HCT116 (cell line): ENCODE measurements around the gene VCX. TPM values are rescaled to one million over a fixed set of nuclear protein-coding genes. Genes with fewer than 3 reads are reported as not detected.

ENCODE experiments used
- ATAC-seq: fragments of 200-7000 bp; cut with Tn5 transposase; 2 replicates; pipeline ENCODE4 v1.9.1; 2020; ENCODE audit warnings: mild to moderate bottlenecking, moderate library complexity
- BruUV-seq: library from RNA; stranded (reverse); fragments of 400-500 nt; replicated peaks from 2 replicates; lab custom pipeline; 2021; lab: Mats Ljungman, UMichigan
- CTCF ChIA-PET: fragments of 300-600 bp; sonication (Branson Sonifier 250); formaldehyde crosslinking; loops from one replicate; lab custom pipeline; 2021; ENCODE audit warnings: antibody characterized with exemption; lab: Charles Lee
- POLR2A ChIA-PET: fragments of 300-600, 350-600 bp; sonication (Branson Sonifier 250); formaldehyde crosslinking; loops from one replicate; lab custom pipeline; 2021; ENCODE audit warnings: antibody characterized with exemption; lab: Charles Lee
- RAD21 ChIA-PET, 2 experiments: fragments of 300-600 bp; sonication (Branson Sonifier 250); formaldehyde crosslinking; loops; one replicate each; lab custom pipeline; 2023; ENCODE audit warnings: low total read pairs in 2 of 2; ENCODE audit not compliant: uncharacterized antibody in 2 of 2, unreplicated experiment in 2 of 2, low non-redundant PET in 1 of 2; lab: Charles Lee
- DNase-seq: peaks from one replicate; pipeline ENCODE4 v3.0.0-alpha.2; 2010; ENCODE audit warnings: low read depth, low spot score
- H2AFZ ChIP-seq: fragments of 200-600 bp; shearing (Covaris generic), sonication (generic); 2 replicates; pipeline ENCODE4 v1.6.1; 2017; ENCODE audit warnings: low read depth, mixed run types, mixed read lengths, antibody characterized with exemption, low read length; ENCODE audit not compliant: poor library complexity, severe bottlenecking
- H3K27ac ChIP-seq: 2 replicates; pipeline ENCODE4 v1.5.1; 2012; ENCODE audit warnings: low read depth, low read length
- H3K27me3 ChIP-seq: fragments of 200-600 bp; sonication (generic); 2 replicates; pipeline ENCODE4 v1.6.1; 2016; ENCODE audit warnings: mixed run types, low read length, mixed read lengths; ENCODE audit not compliant: insufficient read depth
- H3K36me3 ChIP-seq, 2 experiments: fragments of 200-500 bp in 1 of 2; fragments of 200-600 bp in 1 of 2; sonication (Bioruptor generic) in 1 of 2; sonication (generic) in 1 of 2; 2 replicates each; pipeline versions ENCODE4 v1.5.1 to v1.6.1; 2014 to 2016; ENCODE audit warnings: low read length in 2 of 2, inconsistent platforms in 1 of 2, mixed read lengths in 1 of 2, mixed run types in 1 of 2; ENCODE audit not compliant: insufficient read depth in 2 of 2, control insufficient read depth in 1 of 2
- H3K4me1 ChIP-seq, 2 experiments: fragments of 200-600 bp in 1 of 2; sonication (generic) in 1 of 2; 2 replicates each; pipeline versions ENCODE4 v1.5.1 to v1.6.1; 2012 to 2017; ENCODE audit warnings: low read length in 2 of 2, inconsistent platforms in 1 of 2, mild to moderate bottlenecking in 1 of 2, mixed read lengths in 1 of 2, mixed run types in 1 of 2, moderate library complexity in 1 of 2; ENCODE audit not compliant: insufficient read depth in 2 of 2, control insufficient read depth in 1 of 2
- H3K4me2 ChIP-seq: fragments of 200-600 bp; sonication (generic); 2 replicates; pipeline ENCODE4 v1.6.1; 2017; ENCODE audit warnings: mixed run types, low read length, mixed read lengths
- H3K4me3 ChIP-seq, 2 experiments: fragments of 200-600 bp in 1 of 2; sonication (generic) in 1 of 2; replicated peaks in 1 of 2; 2 replicates each; pipeline ENCODE4 v1.5.1; 2011 to 2016; ENCODE audit warnings: low read length in 2 of 2, control low read depth in 1 of 2, low read depth in 1 of 2, mild to moderate bottlenecking in 1 of 2, mixed read lengths in 1 of 2, mixed run types in 1 of 2
- H3K79me2 ChIP-seq: fragments of 200-600 bp; sonication (generic); 2 replicates; pipeline ENCODE4 v1.6.1; 2017; ENCODE audit warnings: mild to moderate bottlenecking, mixed run types, low read length, moderate library complexity, mixed read lengths; ENCODE audit not compliant: insufficient read depth
- H3K9ac ChIP-seq: fragments of 200-600 bp; sonication (generic); 2 replicates; pipeline ENCODE4 v1.6.1; 2016; ENCODE audit warnings: low read length, mixed read lengths
- H3K9me2 ChIP-seq: fragments of 200-600 bp; sonication (generic), shearing (Covaris generic); 2 replicates; pipeline ENCODE4 v1.6.1; 2017; ENCODE audit warnings: mixed run types, mild to moderate bottlenecking, moderate library complexity; ENCODE audit not compliant: insufficient read depth
- H3K9me3 ChIP-seq, 2 experiments: fragments of 200-500 bp in 1 of 2; fragments of 200-600 bp in 1 of 2; sonication (Bioruptor generic) in 1 of 2; sonication (generic) in 1 of 2; 2 replicates each; pipeline ENCODE4 v1.6.1; 2014 to 2017; ENCODE audit warnings: low read length in 2 of 2, mixed read lengths in 2 of 2, inconsistent platforms in 1 of 2, low read depth in 1 of 2, mild to moderate bottlenecking in 1 of 2, mixed run types in 1 of 2, moderate library complexity in 1 of 2; ENCODE audit not compliant: control insufficient read depth in 1 of 2, insufficient read depth in 1 of 2
- H4K20me1 ChIP-seq: fragments of 200-600 bp; sonication (generic), shearing (Covaris generic); 2 replicates; pipeline ENCODE4 v1.6.1; 2017; ENCODE audit warnings: mixed run types, mild to moderate bottlenecking, moderate library complexity; ENCODE audit not compliant: insufficient read depth
- CTCF ChIP-seq, 3 experiments: fragments of 200-600 bp in 1 of 3; sonication (generic) in 1 of 3; IDR thresholded peaks in 2 of 3; conservative IDR thresholded peaks in 1 of 3; 2 replicates each; pipeline ENCODE4 v1.5.1; 2012 to 2017; ENCODE audit warnings: low read depth in 2 of 3, low read length in 2 of 3, antibody characterized with exemption in 1 of 3, borderline replicate concordance in 1 of 3, control low read depth in 1 of 3, mild to moderate bottlenecking in 1 of 3, mixed read lengths in 1 of 3, mixed run types in 1 of 3, moderate library complexity in 1 of 3; ENCODE audit not compliant: insufficient read depth in 1 of 3
- EZH2 ChIP-seq: fragments of 200-600 bp; sonication (generic); IDR thresholded peaks from 2 replicates; pipeline ENCODE4 v1.6.1; 2017; ENCODE audit warnings: antibody characterized with exemption, mixed run types
- RAD21 ChIP-seq: IDR thresholded peaks from 2 replicates; pipeline ENCODE4 v1.6.1; 2012; ENCODE audit warnings: low read depth, mild to moderate bottlenecking
- YY1 ChIP-seq: IDR thresholded peaks from 2 replicates; pipeline ENCODE4 v1.6.1; 2011; ENCODE audit warnings: low read length, low read depth, moderate library complexity, mild to moderate bottlenecking; ENCODE audit not compliant: insufficient replicate concordance; ENCODE audit errors: extremely low read depth
- ZBTB33 ChIP-seq: IDR thresholded peaks from 2 replicates; pipeline ENCODE4 v1.6.1; 2011; ENCODE audit warnings: mild to moderate bottlenecking, low read length, moderate library complexity; ENCODE audit not compliant: insufficient replicate concordance; ENCODE audit errors: extremely low read depth
- ZNF274 ChIP-seq: fragments of 200-500 bp; sonication (Bioruptor generic); IDR thresholded peaks from 2 replicates; pipeline ENCODE4 v1.6.1; 2014; ENCODE audit warnings: mild to moderate bottlenecking, low read depth, low read length, inconsistent platforms
- intact Hi-C: fragments of 100-400 bp; cut with micrococcal nuclease; formaldehyde crosslinking; loops from 2 replicates; pipeline ENCODE4 v1.10.0; 2022
- total RNA-seq: library from RNA; stranded (reverse); gene quantifications from one replicate; pipeline ENCODE4 v1.2.1, GENCODE V29; 2021; ENCODE audit not compliant: unreplicated experiment

VCX gene
- total RNA-seq, 1 experiment from 2014 or later, result not detected

- Histone ChIP-seq H3K4me2 (no peak overlapping the region), H3K9me3 (no peaks in the 10 kb centered on the region), H3K9ac (no peak overlapping the region), H3K27ac (no peak overlapping the region), H2AFZ (no peak overlapping the region), H3K27me3 (no peaks in the 10 kb centered on the region), H3K4me1 (no peaks in the 10 kb centered on the region), H3K79me2 (no peaks in the 10 kb centered on the region), H3K4me3 (no peak overlapping the region), H3K36me3 (no peaks in the 10 kb centered on the region), H3K9me2 (no peaks in the 10 kb centered on the region), H4K20me1 (no peaks in the 10 kb centered on the region)
- POLR2A ChIA-PET, result no interaction called here
- ATAC-seq (no peak), DNase-seq (no peak)
- BruUV-seq, result no TSS peak
- CTCF ChIA-PET, result no interaction called here
- RAD21 ChIA-PET, result no interaction called here
- intact Hi-C loops, result no loop called here
- TF ChIP-seq YY1 (no peak), EZH2 (no peak), ZBTB33 (no peak), ZNF274 (no peak), RAD21 (no peak), CTCF (IDR thresholded peaks at IDR 0.05 in 2 of 3, conservative IDR thresholded peaks at IDR 0.05 in 1 of 3; ENCODE audit: borderline replicate concordance in 1 of 3, insufficient read depth in 1 of 3, low read depth in 2 of 3, low read length in 2 of 3) (no peak)
Observed at GRCh38 chrX:7876957-7877356, 34.0 kb downstream of the VCX start.
